NCI-H526 treated with DMSO at 0.1 percent for 48 hours (cell line): Measurements from ENCODE around the gene NKX2-4.
"Not testable (repeated sequence)": the region's sequence is repeated elsewhere in the genome, so short reads cannot be mapped to it uniquely, and the experiment has no call there.

Source experiments
- DNase-seq: peaks from one replicate; lab custom pipeline; 2025; lab: John Stamatoyannopoulos, UW

The NKX2-4 gene

GRCh38 chr20:21393816-21394519 lies 3.4 kb downstream of the NKX2-4 start:
- DNase-seq = no peak

- DNase-seq = no peak
Observed at GRCh38 chr20:21393166-21393565, 4.2 kb downstream of the NKX2-4 start.

- DNase-seq = no peak
Observed at GRCh38 chr20:21391972-21392352, 5.4 kb downstream of the NKX2-4 start.

- DNase-seq = no peak
Observed at GRCh38 chr20:21391185-21391971, 5.9 kb downstream of the NKX2-4 start.

GRCh38 chr20:21390768-21391167 lies 6.6 kb downstream of the NKX2-4 start:
- no peak for DNase-seq

- DNase-seq = no peak
Observed at GRCh38 chr20:21389368-21389767, 8.0 kb downstream of the NKX2-4 start.

GRCh38 chr20:21388566-21388965 lies 8.8 kb downstream of the NKX2-4 start:
- no peak for DNase-seq

GRCh38 chr20:21387528-21387927 lies 9.8 kb downstream of the NKX2-4 start:
- DNase-seq = no peak

GRCh38 chr20:21386111-21386510 lies 11.2 kb downstream of the NKX2-4 start:
- no peak for DNase-seq

GRCh38 chr20:21384308-21384892 lies 12.9 kb downstream of the NKX2-4 start:
- DNase-seq = no peak

GRCh38 chr20:21381619-21382018 lies 15.7 kb downstream of the NKX2-4 start:
- no peak for DNase-seq

GRCh38 chr20:21380711-21381110 lies 16.6 kb downstream of the NKX2-4 start:
- DNase-seq = no peak

- no peak for DNase-seq
Observed at GRCh38 chr20:21378259-21378658, 19.1 kb downstream of the NKX2-4 start.

- DNase-seq = no peak
Observed at GRCh38 chr20:21377701-21378100, 19.6 kb downstream of the NKX2-4 start.

GRCh38 chr20:21376626-21377025 lies 20.7 kb downstream of the NKX2-4 start:
- no peak for DNase-seq

- no peak for DNase-seq
Observed at GRCh38 chr20:21373436-21373835, 23.9 kb downstream of the NKX2-4 start.

- no peak for DNase-seq
Observed at GRCh38 chr20:21372016-21372415, 25.3 kb downstream of the NKX2-4 start.

GRCh38 chr20:21371193-21371592 lies 26.1 kb downstream of the NKX2-4 start:
- no peak for DNase-seq

- no peak for DNase-seq
Observed at GRCh38 chr20:21368791-21369190, 28.5 kb downstream of the NKX2-4 start.

- DNase-seq = not testable (repeated sequence)
Observed at GRCh38 chr20:21366273-21366672, 31.1 kb downstream of the NKX2-4 start.

GRCh38 chr20:21365771-21366170 lies 31.6 kb downstream of the NKX2-4 start:
- no peak for DNase-seq

GRCh38 chr20:21364413-21364812 lies 32.9 kb downstream of the NKX2-4 start:
- DNase-seq = no peak

- DNase-seq = no peak
Observed at GRCh38 chr20:21361266-21361665, 36.1 kb downstream of the NKX2-4 start.
